GM10266 (cell line): ENCODE data around the gene OTUD4.

ENCODE experiments used
- DNase-seq: peaks from one replicate; pipeline ENCODE4 v3.0.0; 2012; ENCODE audit errors: extremely low spot score
- CTCF ChIP-seq: IDR thresholded peaks from 2 replicates; pipeline ENCODE4 v1.5.1; 2012; ENCODE audit warnings: mild to moderate bottlenecking, low read depth; ENCODE audit not compliant: control insufficient read depth, insufficient read depth; ENCODE audit errors: missing control alignments

The OTUD4 gene

GRCh38 chr4:145178740-145179280 is 1.6 kb downstream of the OTUD4 start:
- DNase-seq, result peak; percentile 31
- TF ChIP-seq CTCF, result no peak

- TF ChIP-seq CTCF, result no peak
- no peak for DNase-seq
Observed at GRCh38 chr4:145177906-145178538, 2.4 kb downstream of the OTUD4 start.

GRCh38 chr4:145177511-145177905 is 2.9 kb downstream of the OTUD4 start:
- DNase-seq, result no peak
- TF ChIP-seq CTCF, result no peak

GRCh38 chr4:145176641-145177432 is 3.6 kb downstream of the OTUD4 start:
- no peak for DNase-seq
- no peak for TF ChIP-seq CTCF

- TF ChIP-seq CTCF, result no peak
- DNase-seq, result no peak
Observed at GRCh38 chr4:145171911-145172310, 8.5 kb downstream of the OTUD4 start.

GRCh38 chr4:145170223-145170622 is 10.2 kb downstream of the OTUD4 start:
- TF ChIP-seq CTCF, result no peak
- DNase-seq, result no peak
